HepG2 (cell line): ENCODE results near the gene NUAK2.

Experiments used
- MAFK ChIP-seq, 2 experiments: IDR thresholded peaks in 1 of 2; conservative IDR thresholded peaks in 1 of 2; 2 replicates each; pipeline ENCODE4 v1.6.1; 2011; ENCODE audit warnings: improper control_type of control experiment in 2 of 2, low read length in 2 of 2
- POLR2AphosphoS5 ChIP-seq: IDR thresholded peaks from 2 replicates; pipeline ENCODE4 v1.6.1; 2012; ENCODE audit warnings: low read depth, low read length
- RNF2 ChIP-seq: fragments of 450-650 bp; conservative IDR thresholded peaks from 2 replicates; pipeline ENCODE4 v1.6.1; 2016; ENCODE audit warnings: low read depth
- TBL1XR1 ChIP-seq: fragments of 150-350 bp; IDR thresholded peaks from 2 replicates; pipeline ENCODE4 v1.6.1; 2014; ENCODE audit warnings: borderline replicate concordance, low read length; ENCODE audit not compliant: partially characterized antibody
- ZNF143 ChIP-seq: sonication (generic); formaldehyde crosslinking; IDR thresholded peaks from 2 replicates; pipeline ENCODE4 v1.4.0; 2020; ENCODE audit warnings: missing genetic modification reagents
- ZNF367 ChIP-seq: sonication (generic); formaldehyde crosslinking; IDR thresholded peaks from 2 replicates; pipeline ENCODE4 v1.4.0; 2020; ENCODE audit warnings: missing genetic modification reagents, borderline replicate concordance

DNA sequence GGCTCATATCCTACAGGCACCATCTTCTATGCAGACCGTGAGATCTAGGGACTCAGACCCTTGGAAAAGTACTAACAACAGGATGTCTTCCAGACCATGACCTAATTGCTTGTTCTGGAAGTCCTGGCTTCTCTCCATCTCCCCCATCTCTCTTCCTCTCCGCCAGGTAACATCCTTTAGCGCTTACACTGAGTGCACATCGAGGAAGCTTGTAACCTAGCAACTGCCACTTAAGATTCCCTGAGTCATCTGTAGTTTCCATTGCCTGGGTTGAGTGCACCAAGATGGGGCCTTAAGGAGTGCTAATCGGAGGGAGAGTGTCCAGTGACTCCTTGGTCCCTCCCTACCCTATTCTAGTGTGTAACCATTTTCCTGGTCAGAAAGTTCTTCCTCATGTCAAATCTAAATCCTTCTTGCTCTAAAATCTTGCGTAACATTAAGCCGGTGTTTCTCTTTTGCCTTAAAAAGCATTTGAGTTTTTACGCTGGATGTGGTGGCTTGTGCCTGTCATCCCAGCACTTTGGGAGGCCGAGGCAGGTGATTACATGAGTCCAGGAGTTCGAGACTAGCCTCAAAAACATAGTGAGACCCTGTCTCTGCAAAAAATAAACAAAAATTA is 25.5 kb upstream of the NUAK2 start:
- no peak for TF ChIP-seq ZNF143 (CRISPR knock-in tag)
- no peak for TF ChIP-seq POLR2AphosphoS5
- TF ChIP-seq RNF2: no peak
- TF ChIP-seq ZNF367 (CRISPR knock-in tag): no peak
- TF ChIP-seq TBL1XR1: no peak
- no peak for TF ChIP-seq MAFK (conservative IDR thresholded peaks at IDR 0.05 in 1 of 2, IDR thresholded peaks at IDR 0.05 in 1 of 2; ENCODE audit: low read length in 2 of 2)
